ENCODE data around the gene MCM3AP. TPM values are rescaled to one million over a fixed set of nuclear protein-coding genes. Genes with fewer than 3 reads are reported as not detected.
A peak's percentile ranks its signal among the peaks of the same experiment; 100 is the strongest.

The MCM3AP gene
- total and polyA plus RNA-seq, 2 experiments from 2014 or later, result 35.4 to 64.8 TPM

- no peaks in the 10 kb centered on the region for H3K9me3 ChIP-seq (ENCODE audit: low read depth)
- H3K79me2 ChIP-seq, result no peaks in the 10 kb centered on the region
- H3K9me2 ChIP-seq (replicated peaks; ENCODE audit: insufficient read depth), result no peaks in the 10 kb centered on the region
- peak overlapping the region; percentile 9 for H2AFZ ChIP-seq
- peaks cover 16% of the 10 kb centered on the region for H3K4me1 ChIP-seq (ENCODE audit: insufficient read depth)
- no peak overlapping the region for H3K4me3 ChIP-seq
- TF ChIP-seq EZH2 (IDR thresholded peaks at IDR 0.05; ENCODE audit: borderline replicate concordance) (no peak), CTCF (IDR thresholded peaks at IDR 0.05; ENCODE audit: poor library complexity) (no peak), EZH2phosphoT487 (IDR thresholded peaks at IDR 0.05; ENCODE audit: low read depth, severe bottlenecking, unreplicated experiment) (no peak)
- H3K4me2 ChIP-seq, result peak overlapping the region; percentile 88
- no peak for DNase-seq (ENCODE audit: low spot score)
- 93% methylated on average over 7 of the region's 7 CpGs for WGBS (ENCODE audit: low lambda C conversion rate, missing lambda C conversion rate)
- no peaks in the 10 kb centered on the region for H3K36me3 ChIP-seq (replicated peaks; ENCODE audit: insufficient read depth, low read depth)
- peak overlapping the region; percentile 93 for H3K27ac ChIP-seq
- no peaks in the 10 kb centered on the region for H3K27me3 ChIP-seq
- H4K20me1 ChIP-seq (ENCODE audit: insufficient read depth, poor library complexity, severe bottlenecking), result no peaks in the 10 kb centered on the region
These were observed 99.7 kb downstream of the MCM3AP start for GRCh38 chr21:46185716-46186115.

Other genes starting within 250 kb of the MCM3AP start
- 389 and 509 TPM in 2 replicates for gene COL6A2, start 187.5 kb downstream of the MCM3AP start, total RNA-seq
- 832 and 940 TPM in 2 replicates for gene COL6A2, start 187.5 kb downstream of the MCM3AP start, polyA plus RNA-seq
- 25.8 and 27.5 TPM in 2 replicates for gene FTCD, start 130.0 kb downstream of the MCM3AP start, total RNA-seq
- gene FTCD, start 130.0 kb downstream of the MCM3AP start, polyA plus RNA-seq, result 60.9 and 76.8 TPM in 2 replicates
- gene SPATC1L, start 101.2 kb downstream of the MCM3AP start, total RNA-seq, result 8.3 and 10.1 TPM in 2 replicates
- gene SPATC1L, start 101.2 kb downstream of the MCM3AP start, polyA plus RNA-seq, result 24.2 and 29.9 TPM in 2 replicates
- 122 and 146 TPM in 2 replicates for gene LSS, start 56.8 kb downstream of the MCM3AP start, total RNA-seq
- 131 TPM in 2 replicates for gene LSS, start 56.8 kb downstream of the MCM3AP start, polyA plus RNA-seq
- gene YBEY, start 731 bp upstream of the MCM3AP start, total RNA-seq, result 21.8 and 25.4 TPM in 2 replicates
- 13.9 and 19.9 TPM in 2 replicates for gene YBEY, start 731 bp upstream of the MCM3AP start, polyA plus RNA-seq
- gene C21orf58, start 38.3 kb upstream of the MCM3AP start, total RNA-seq, result 2.6 TPM in 2 replicates
- gene C21orf58, start 38.3 kb upstream of the MCM3AP start, polyA plus RNA-seq, result 6.8 and 6.9 TPM in 2 replicates
- gene PCNT, start 38.5 kb upstream of the MCM3AP start, total RNA-seq, result 11.5 and 12.7 TPM in 2 replicates
- gene PCNT, start 38.5 kb upstream of the MCM3AP start, polyA plus RNA-seq, result 14.1 and 14.3 TPM in 2 replicates
- gene DIP2A, start 173.3 kb upstream of the MCM3AP start, total RNA-seq, result 22.7 and 24.6 TPM in 2 replicates
- gene DIP2A, start 173.3 kb upstream of the MCM3AP start, polyA plus RNA-seq, result 16.7 and 19.8 TPM in 2 replicates

Data from hepatocyte (in vitro differentiated cells).